ENCODE results near the gene DNAJB12.

DNAJB12 gene

GRCh38 chr10:72303424-72304128 is 51.1 kb downstream of the DNAJB12 start:
- peak overlapping the region; percentile 2; the same call in 1 of the 2 replicates for H3K27ac ChIP-seq (ENCODE audit: extremely low read depth, low read depth, low read length)
- no peaks in the 10 kb centered on the region; the same call in 1 of the 2 replicates for H3K4me1 ChIP-seq (ENCODE audit: control insufficient read depth, insufficient read depth, low read length)
- no peaks in the 10 kb centered on the region for H3K9me3 ChIP-seq (ENCODE audit: control insufficient read depth, insufficient read depth, low read depth, low read length)
- H3K36me3 ChIP-seq (ENCODE audit: control insufficient read depth in 2 of 2, insufficient read depth in 1 of 2, low read length in 2 of 2): no peaks in the 10 kb centered on the region
- TF ChIP-seq KLF7 (tag by site-specific recombination; IDR thresholded peaks at IDR 0.05; ENCODE audit: borderline replicate concordance): no peak
- no peak overlapping the region for H3K4me3 ChIP-seq (ENCODE audit: low read depth, low read length)
- POLR2A ChIA-PET: interaction anchor here (0.5 to 2.2 kb wide), 4 partner anchors 11 to 84 kb away, joined by 3 to 8 read pairs (median 5); partner anchors contain the start of gene DDIT4
- CTCF ChIA-PET: interaction anchor here (0.6 to 1.1 kb wide), 2 partner anchors 23 to 28 kb away, joined by 3 to 5 read pairs; no protein-coding TSS in a partner anchor

DNA sequence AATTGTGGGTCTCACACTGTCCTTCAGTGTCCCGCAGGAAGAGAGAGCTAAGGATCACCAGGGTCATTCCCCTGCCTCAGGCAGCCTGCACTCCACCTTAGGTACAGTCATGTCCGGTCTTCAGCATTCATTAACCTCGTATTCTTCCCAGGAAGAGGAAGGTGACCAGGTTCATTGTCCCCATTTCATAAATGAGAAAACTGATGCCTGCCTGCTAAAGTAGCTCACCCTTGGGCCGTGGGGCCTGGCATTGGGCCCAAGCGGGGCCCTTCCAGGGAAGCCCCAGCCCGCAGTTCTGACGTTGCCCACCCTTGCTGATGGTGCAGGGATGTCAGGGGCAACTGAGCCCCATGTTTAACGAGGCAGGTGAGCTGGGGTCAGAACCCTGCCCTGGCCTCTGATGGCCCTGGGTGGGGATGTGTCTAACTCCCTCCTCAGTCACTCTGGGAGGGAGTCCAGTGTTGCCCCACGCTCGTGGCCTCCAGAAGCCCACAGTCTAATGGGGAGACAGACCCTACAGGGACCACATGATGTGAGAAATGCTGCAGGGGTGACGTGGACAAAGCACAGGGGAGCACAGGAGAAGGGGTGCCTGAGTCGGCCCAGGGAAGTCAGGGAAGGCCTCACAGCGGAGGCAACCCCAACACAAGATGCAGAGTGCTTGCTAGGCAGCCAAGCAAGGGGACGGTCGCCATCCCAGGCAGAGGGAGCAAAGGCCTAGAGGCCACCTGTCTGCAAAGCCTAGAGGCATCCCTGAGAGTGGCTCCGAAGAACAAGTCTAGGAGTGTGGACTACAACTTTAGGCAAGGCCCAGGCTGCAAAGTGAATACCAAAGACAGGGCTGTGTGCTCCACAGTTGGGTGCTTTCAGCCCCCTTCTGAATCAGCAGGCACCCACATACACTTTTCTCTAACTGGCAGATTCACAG is 55.9 kb downstream of the DNAJB12 start:
- Histone ChIP-seq H3K4me1 (ENCODE audit: control insufficient read depth, insufficient read depth, low read length) (no peaks in the 10 kb centered on the region; the same call in 1 of the 2 replicates), H3K9me3 (ENCODE audit: control insufficient read depth, insufficient read depth, low read depth, low read length) (no peaks in the 10 kb centered on the region), H3K36me3 (ENCODE audit: control insufficient read depth in 2 of 2, insufficient read depth in 1 of 2, low read length in 2 of 2) (no peaks in the 10 kb centered on the region), H3K4me3 (ENCODE audit: low read depth, low read length) (no peak overlapping the region), H3K27ac (ENCODE audit: extremely low read depth, low read depth, low read length) (peak overlapping the region; percentile 64; the same call in 1 of the 2 replicates)
- TF ChIP-seq ZBTB7A (tag by site-specific recombination; IDR thresholded peaks at IDR 0.05; ENCODE audit: low read depth): 0 out of 2 replicates have a peak, but pooled peaks have one; percentile 34
- 0 out of 2 replicates have a peak, but pooled peaks have one; percentile 4 for TF ChIP-seq ZNF629 (tag by site-specific recombination; IDR thresholded peaks at IDR 0.05)
- no peak for TF ChIP-seq GLIS1 (tag by site-specific recombination; IDR thresholded peaks at IDR 0.05)
- ChIA-PET POLR2A (interaction anchor here (1.2 to 2.5 kb wide), 2 partner anchors 22 to 25 kb away, joined by 4 to 23 read pairs; partner anchors contain the start of gene DDIT4), CTCF (interaction anchor here (1.7 kb wide), 1 partner anchor 24 kb away, joined by 6 read pairs; no protein-coding TSS in a partner anchor)

DNA sequence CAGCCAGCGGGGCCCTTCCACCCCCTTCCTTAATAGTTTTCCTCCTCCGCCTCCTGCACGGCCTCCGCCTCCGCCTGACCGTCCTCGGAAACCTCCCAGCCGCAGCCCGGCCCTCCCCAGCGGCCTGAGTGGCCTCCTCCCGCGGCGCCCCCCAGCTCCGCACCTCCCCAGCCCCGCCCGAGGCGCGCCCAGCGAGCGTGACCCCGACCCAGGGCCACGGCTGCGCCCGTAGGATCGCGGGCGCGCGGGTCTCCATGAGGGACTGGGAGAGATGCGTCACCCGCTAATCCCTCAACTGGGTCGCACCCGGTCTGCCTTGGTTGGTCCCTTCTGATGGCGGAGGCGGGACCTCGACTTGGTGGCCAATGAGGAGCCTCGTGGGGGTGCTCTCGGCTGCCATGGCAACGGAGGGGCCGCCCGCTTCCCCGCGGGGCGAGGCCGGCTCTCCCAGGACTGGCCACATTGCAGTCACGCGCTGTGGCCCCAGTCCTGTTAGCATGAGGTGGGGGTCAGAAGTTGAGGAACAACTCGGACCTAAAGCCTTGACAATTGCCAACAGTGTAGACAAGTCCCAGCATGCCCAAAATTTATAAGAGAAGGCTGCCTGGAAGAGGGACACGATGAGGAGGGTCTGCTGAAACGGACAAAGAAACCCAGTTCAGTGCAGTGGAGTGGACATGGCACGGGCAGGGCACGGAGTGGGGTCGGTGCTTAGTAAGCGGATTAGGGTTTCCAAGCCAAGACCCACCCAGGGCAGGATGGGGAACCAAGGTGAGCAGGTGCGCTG is 56.7 kb downstream of the DNAJB12 start:
- CTCF ChIA-PET: interaction anchor here (0.5 to 1.7 kb wide), 4 partner anchors 23 to 203 kb away, joined by 3 to 7 read pairs (median 6); no protein-coding TSS in a partner anchor
- H3K27ac ChIP-seq (ENCODE audit: extremely low read depth, low read depth, low read length): peak overlapping the region; percentile 64; the same call in 1 of the 2 replicates
- H3K36me3 ChIP-seq (ENCODE audit: control insufficient read depth in 2 of 2, insufficient read depth in 1 of 2, low read length in 2 of 2): no peaks in the 10 kb centered on the region
- POLR2A ChIA-PET: interaction anchor here (0.6 to 2.5 kb wide), 8 partner anchors 11 to 38 kb away, joined by 3 to 23 read pairs (median 4); partner anchors contain the start of gene DDIT4
- no peaks in the 10 kb centered on the region for H3K9me3 ChIP-seq (ENCODE audit: control insufficient read depth, insufficient read depth, low read depth, low read length)
- no peaks in the 10 kb centered on the region; the same call in 1 of the 2 replicates for H3K4me1 ChIP-seq (ENCODE audit: control insufficient read depth, insufficient read depth, low read length)
- peak overlapping the region; percentile 45 for H3K4me3 ChIP-seq (ENCODE audit: low read depth, low read length)
- TF ChIP-seq ZNF561 (tag by site-specific recombination; IDR thresholded peaks at IDR 0.05; ENCODE audit: borderline replicate concordance) (peak; percentile 87), ZNF184 (tag by site-specific recombination; IDR thresholded peaks at IDR 0.05) (no peak), ZNF555 (tag by site-specific recombination; conservative IDR thresholded peaks at IDR 0.05) (no peak), ZNF16 (tag by site-specific recombination; IDR thresholded peaks at IDR 0.05; ENCODE audit: low read depth) (no peak), ZNF626 (tag by site-specific recombination; IDR thresholded peaks at IDR 0.05) (no peak), ZNF10 (tag by site-specific recombination; IDR thresholded peaks at IDR 0.05) (peak; percentile 98), WT1 (tag by site-specific recombination; IDR thresholded peaks at IDR 0.05) (peak; percentile 78), ZEB2 (tag by site-specific recombination; IDR thresholded peaks at IDR 0.05) (peak; percentile 57; the same call in 1 of the 2 replicates), EGR2 (tag by site-specific recombination; IDR thresholded peaks at IDR 0.05; ENCODE audit: low read depth) (peak; percentile 81), ZNF501 (tag by site-specific recombination; IDR thresholded peaks at IDR 0.05) (0 out of 2 replicates have a peak, but pooled peaks have one; percentile 54), ZNF548 (tag by site-specific recombination; IDR thresholded peaks at IDR 0.05) (no peak), ZNF629 (tag by site-specific recombination; IDR thresholded peaks at IDR 0.05) (peak; percentile 7; the same call in 1 of the 2 replicates), IKZF3 (tag by site-specific recombination; IDR thresholded peaks at IDR 0.05) (peak; percentile 87), ZNF174 (tag by site-specific recombination; IDR thresholded peaks at IDR 0.05) (no peak), GLIS2 (tag by site-specific recombination; IDR thresholded peaks at IDR 0.05) (peak; percentile 94)
- TF ChIP-seq, protein P1, sequence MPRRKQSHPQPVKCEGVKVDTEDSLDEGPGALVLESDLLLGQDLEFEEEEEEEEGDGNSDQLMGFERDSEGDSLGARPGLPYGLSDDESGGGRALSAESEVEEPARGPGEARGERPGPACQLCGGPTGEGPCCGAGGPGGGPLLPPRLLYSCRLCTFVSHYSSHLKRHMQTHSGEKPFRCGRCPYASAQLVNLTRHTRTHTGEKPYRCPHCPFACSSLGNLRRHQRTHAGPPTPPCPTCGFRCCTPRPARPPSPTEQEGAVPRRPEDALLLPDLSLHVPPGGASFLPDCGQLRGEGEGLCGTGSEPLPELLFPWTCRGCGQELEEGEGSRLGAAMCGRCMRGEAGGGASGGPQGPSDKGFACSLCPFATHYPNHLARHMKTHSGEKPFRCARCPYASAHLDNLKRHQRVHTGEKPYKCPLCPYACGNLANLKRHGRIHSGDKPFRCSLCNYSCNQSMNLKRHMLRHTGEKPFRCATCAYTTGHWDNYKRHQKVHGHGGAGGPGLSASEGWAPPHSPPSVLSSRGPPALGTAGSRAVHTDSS (tag by site-specific recombination; IDR thresholded peaks at IDR 0.05): peak; percentile 24; the same call in 1 of the 2 replicates
- TF ChIP-seq, protein P2, sequence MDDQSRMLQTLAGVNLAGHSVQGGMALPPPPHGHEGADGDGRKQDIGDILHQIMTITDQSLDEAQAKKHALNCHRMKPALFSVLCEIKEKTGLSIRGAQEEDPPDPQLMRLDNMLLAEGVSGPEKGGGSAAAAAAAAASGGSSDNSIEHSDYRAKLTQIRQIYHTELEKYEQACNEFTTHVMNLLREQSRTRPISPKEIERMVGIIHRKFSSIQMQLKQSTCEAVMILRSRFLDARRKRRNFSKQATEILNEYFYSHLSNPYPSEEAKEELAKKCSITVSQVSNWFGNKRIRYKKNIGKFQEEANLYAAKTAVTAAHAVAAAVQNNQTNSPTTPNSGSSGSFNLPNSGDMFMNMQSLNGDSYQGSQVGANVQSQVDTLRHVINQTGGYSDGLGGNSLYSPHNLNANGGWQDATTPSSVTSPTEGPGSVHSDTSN (CRISPR knock-in tag; IDR thresholded peaks at IDR 0.05): peak; percentile 64; the same call in 1 of the 2 replicates
- TF ChIP-seq, protein P3, sequence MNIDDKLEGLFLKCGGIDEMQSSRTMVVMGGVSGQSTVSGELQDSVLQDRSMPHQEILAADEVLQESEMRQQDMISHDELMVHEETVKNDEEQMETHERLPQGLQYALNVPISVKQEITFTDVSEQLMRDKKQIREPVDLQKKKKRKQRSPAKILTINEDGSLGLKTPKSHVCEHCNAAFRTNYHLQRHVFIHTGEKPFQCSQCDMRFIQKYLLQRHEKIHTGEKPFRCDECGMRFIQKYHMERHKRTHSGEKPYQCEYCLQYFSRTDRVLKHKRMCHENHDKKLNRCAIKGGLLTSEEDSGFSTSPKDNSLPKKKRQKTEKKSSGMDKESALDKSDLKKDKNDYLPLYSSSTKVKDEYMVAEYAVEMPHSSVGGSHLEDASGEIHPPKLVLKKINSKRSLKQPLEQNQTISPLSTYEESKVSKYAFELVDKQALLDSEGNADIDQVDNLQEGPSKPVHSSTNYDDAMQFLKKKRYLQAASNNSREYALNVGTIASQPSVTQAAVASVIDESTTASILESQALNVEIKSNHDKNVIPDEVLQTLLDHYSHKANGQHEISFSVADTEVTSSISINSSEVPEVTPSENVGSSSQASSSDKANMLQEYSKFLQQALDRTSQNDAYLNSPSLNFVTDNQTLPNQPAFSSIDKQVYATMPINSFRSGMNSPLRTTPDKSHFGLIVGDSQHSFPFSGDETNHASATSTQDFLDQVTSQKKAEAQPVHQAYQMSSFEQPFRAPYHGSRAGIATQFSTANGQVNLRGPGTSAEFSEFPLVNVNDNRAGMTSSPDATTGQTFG (tag by site-specific recombination; IDR thresholded peaks at IDR 0.05; ENCODE audit: borderline replicate concordance): no peak
